ENCODE data around the gene PIK3CA. TPM values are rescaled to one million over a fixed set of nuclear protein-coding genes. Genes with fewer than 3 reads are reported as not detected.

The PIK3CA gene
- total RNA-seq, 2 experiments from 2014 or later: 9.0 to 17.8 TPM

- TF ChIP-seq EZH2phosphoT487 (IDR thresholded peaks at IDR 0.05; ENCODE audit: borderline replicate concordance, low read depth, low read length) (no peak), CTCF (conservative IDR thresholded peaks at IDR 0.05; ENCODE audit: low read length) (no peak)
- ChIA-PET CTCF (ENCODE audit: unreplicated experiment) (no interaction called here), POLR2A (interaction anchor here (0.6 to 2.0 kb wide), 16 partner anchors 8 to 155 kb away, joined by 3 to 14 read pairs (median 4); partner anchors contain the start of gene PIK3CA)
- H3K4me3 ChIP-seq (ENCODE audit: low read depth, low read length, poor library complexity, severe bottlenecking): peak overlapping the region; percentile 56
- H3K9me3 ChIP-seq (ENCODE audit: low read length): peaks cover 12% of the 10 kb centered on the region; the same call in 1 of the 2 replicates
- no peaks in the 10 kb centered on the region for H3K9me2 ChIP-seq (ENCODE audit: insufficient read depth, low read length)
- DNase-seq (ENCODE audit: low spot score): peak; percentile 41
- peaks cover 5% of the 10 kb centered on the region; the same call in 1 of the 2 replicates for H3K36me3 ChIP-seq (ENCODE audit: insufficient read depth, low read length)
- BruUV-seq (replicated peaks): no TSS peak
- intact Hi-C loops (cut with micrococcal nuclease; ENCODE audit: unreplicated experiment): loop anchor here (1.0 kb wide), 1 partner anchor 17 kb away; no protein-coding TSS in a partner anchor
- H3K4me1 ChIP-seq (ENCODE audit: insufficient read depth, low read length, poor library complexity, severe bottlenecking): peaks cover 54% of the 10 kb centered on the region
- peak overlapping the region; percentile 71 for H3K27ac ChIP-seq (ENCODE audit: low read depth, low read length, poor library complexity, severe bottlenecking)
- peak overlapping the region; percentile 92 for H3K4me2 ChIP-seq (ENCODE audit: low read length)
- peaks cover 71% of the 10 kb centered on the region; the same call in 1 of the 2 replicates for H3K79me2 ChIP-seq (ENCODE audit: insufficient read depth, low read depth, low read length)
- H4K20me1 ChIP-seq (ENCODE audit: insufficient read depth, low read length): no peaks in the 10 kb centered on the region
- H2AFZ ChIP-seq (ENCODE audit: low read length): peak overlapping the region; percentile 55; the same call in 1 of the 2 replicates
Observed at GRCh38 chr3:179166561-179167201, 18.5 kb downstream of the PIK3CA start.

- H2AFZ ChIP-seq (ENCODE audit: low read length): no peak overlapping the region
- H3K4me3 ChIP-seq (ENCODE audit: low read depth, low read length, poor library complexity, severe bottlenecking): no peak overlapping the region
- ChIA-PET CTCF (ENCODE audit: unreplicated experiment) (no interaction called here), POLR2A (no interaction called here)
- no peak overlapping the region for H3K27ac ChIP-seq (ENCODE audit: low read depth, low read length, poor library complexity, severe bottlenecking)
- no peak overlapping the region for H3K4me2 ChIP-seq (ENCODE audit: low read length)
- peaks cover 73% of the 10 kb centered on the region; the same call in 1 of the 2 replicates for H3K79me2 ChIP-seq (ENCODE audit: insufficient read depth, low read depth, low read length)
- peaks cover 12% of the 10 kb centered on the region; the same call in 1 of the 2 replicates for H3K9me3 ChIP-seq (ENCODE audit: low read length)
- no peaks in the 10 kb centered on the region for H4K20me1 ChIP-seq (ENCODE audit: insufficient read depth, low read length)
- no TSS peak for BruUV-seq (replicated peaks)
- H3K4me1 ChIP-seq (ENCODE audit: insufficient read depth, low read length, poor library complexity, severe bottlenecking): peaks cover 45% of the 10 kb centered on the region
- no peaks in the 10 kb centered on the region for H3K9me2 ChIP-seq (ENCODE audit: insufficient read depth, low read length)
- peaks cover 5% of the 10 kb centered on the region; the same call in 1 of the 2 replicates for H3K36me3 ChIP-seq (ENCODE audit: insufficient read depth, low read length)
- TF ChIP-seq CTCF (conservative IDR thresholded peaks at IDR 0.05; ENCODE audit: low read length) (no peak), EZH2phosphoT487 (IDR thresholded peaks at IDR 0.05; ENCODE audit: borderline replicate concordance, low read depth, low read length) (no peak)
- intact Hi-C loops (cut with micrococcal nuclease; ENCODE audit: unreplicated experiment): no loop called here
- DNase-seq (ENCODE audit: low spot score): no peak
Observed at GRCh38 chr3:179168918-179169317, 20.8 kb downstream of the PIK3CA start.

- Histone ChIP-seq H3K79me2 (ENCODE audit: insufficient read depth, low read depth, low read length) (peaks cover 49% of the 10 kb centered on the region; the same call in 1 of the 2 replicates), H3K9me3 (ENCODE audit: low read length) (peaks cover 12% of the 10 kb centered on the region; the same call in 1 of the 2 replicates), H3K4me1 (ENCODE audit: insufficient read depth, low read length, poor library complexity, severe bottlenecking) (peaks cover 35% of the 10 kb centered on the region), H2AFZ (ENCODE audit: low read length) (no peak overlapping the region), H3K27ac (ENCODE audit: low read depth, low read length, poor library complexity, severe bottlenecking) (no peak overlapping the region), H3K9me2 (ENCODE audit: insufficient read depth, low read length) (no peaks in the 10 kb centered on the region), H3K4me2 (ENCODE audit: low read length) (no peak overlapping the region), H3K36me3 (ENCODE audit: insufficient read depth, low read length) (peaks cover 5% of the 10 kb centered on the region; the same call in 1 of the 2 replicates), H3K4me3 (ENCODE audit: low read depth, low read length, poor library complexity, severe bottlenecking) (no peak overlapping the region), H4K20me1 (ENCODE audit: insufficient read depth, low read length) (no peaks in the 10 kb centered on the region)
- TF ChIP-seq CTCF (conservative IDR thresholded peaks at IDR 0.05; ENCODE audit: low read length) (no peak), EZH2phosphoT487 (IDR thresholded peaks at IDR 0.05; ENCODE audit: borderline replicate concordance, low read depth, low read length) (no peak)
- BruUV-seq (replicated peaks): no TSS peak
- CTCF ChIA-PET (ENCODE audit: unreplicated experiment): interaction anchor here (0.6 kb wide), 1 partner anchor 209 kb away, joined by 3 read pairs; no protein-coding TSS in a partner anchor
- intact Hi-C loops (cut with micrococcal nuclease; ENCODE audit: unreplicated experiment): no loop called here
- no peak for DNase-seq (ENCODE audit: low spot score)
- POLR2A ChIA-PET: interaction anchor here (0.7 to 2.4 kb wide), 9 partner anchors 9 to 1767 kb away, joined by 3 to 10 read pairs (median 3); no protein-coding TSS in a partner anchor
Observed at GRCh38 chr3:179172546-179172945, 24.4 kb downstream of the PIK3CA start.

All from OCI-LY7 (cell line).